A673 (cell line): ENCODE results near the gene CD6.

Experiments
- EZH2 ChIP-seq: fragments of 200-600 bp; sonication (generic); IDR thresholded peaks from 2 replicates; pipeline ENCODE4 v1.6.1; 2017; ENCODE audit warnings: borderline replicate concordance, low read depth, mild to moderate bottlenecking, mixed read lengths, antibody characterized with exemption, low read length; ENCODE audit not compliant: poor library complexity, severe bottlenecking
- TF ChIP-seq, protein P1 (sequence below): fragments of 300-800, 200-600 bp; sonication (generic); conservative IDR thresholded peaks from 2 replicates; pipeline ENCODE4 v1.5.1; 2017; ENCODE audit warnings: low read depth, mild to moderate bottlenecking, antibody characterized with exemption, low read length, moderate library complexity, mixed read lengths

DNA sequence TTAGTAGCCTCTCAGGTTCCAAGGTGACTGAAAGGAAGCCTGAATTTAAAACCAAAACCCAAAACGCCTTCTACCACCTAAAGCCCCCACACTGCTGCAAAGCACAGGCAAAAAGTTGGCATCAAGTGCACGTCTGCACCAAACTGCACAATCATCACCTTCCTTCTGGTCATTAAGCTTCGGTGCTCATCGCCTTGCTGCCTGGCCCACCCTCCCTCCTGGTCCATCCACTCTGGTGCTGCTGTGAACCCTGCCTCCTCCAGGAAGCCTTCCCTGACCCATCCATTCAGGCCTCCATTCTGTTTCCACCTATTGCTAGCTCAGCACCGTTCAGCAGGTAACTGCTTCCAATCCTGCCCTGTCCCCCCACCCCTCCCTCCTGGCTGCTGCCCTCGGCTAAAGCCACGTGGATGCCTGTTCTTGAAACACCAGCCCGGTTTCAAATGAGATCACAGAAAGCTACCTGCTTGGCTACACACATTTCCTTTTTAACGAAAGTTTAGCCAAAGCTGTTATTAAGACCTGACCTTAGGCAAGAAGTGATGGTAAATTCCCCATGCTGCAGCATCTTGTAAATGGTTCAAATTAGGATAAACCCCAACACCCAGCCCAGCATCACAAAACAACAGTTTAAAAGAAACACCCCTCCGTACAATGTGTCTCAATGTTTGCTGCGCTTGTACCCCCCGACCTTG, 77.0 kb downstream of the CD6 start:
- TF ChIP-seq, protein P1, sequence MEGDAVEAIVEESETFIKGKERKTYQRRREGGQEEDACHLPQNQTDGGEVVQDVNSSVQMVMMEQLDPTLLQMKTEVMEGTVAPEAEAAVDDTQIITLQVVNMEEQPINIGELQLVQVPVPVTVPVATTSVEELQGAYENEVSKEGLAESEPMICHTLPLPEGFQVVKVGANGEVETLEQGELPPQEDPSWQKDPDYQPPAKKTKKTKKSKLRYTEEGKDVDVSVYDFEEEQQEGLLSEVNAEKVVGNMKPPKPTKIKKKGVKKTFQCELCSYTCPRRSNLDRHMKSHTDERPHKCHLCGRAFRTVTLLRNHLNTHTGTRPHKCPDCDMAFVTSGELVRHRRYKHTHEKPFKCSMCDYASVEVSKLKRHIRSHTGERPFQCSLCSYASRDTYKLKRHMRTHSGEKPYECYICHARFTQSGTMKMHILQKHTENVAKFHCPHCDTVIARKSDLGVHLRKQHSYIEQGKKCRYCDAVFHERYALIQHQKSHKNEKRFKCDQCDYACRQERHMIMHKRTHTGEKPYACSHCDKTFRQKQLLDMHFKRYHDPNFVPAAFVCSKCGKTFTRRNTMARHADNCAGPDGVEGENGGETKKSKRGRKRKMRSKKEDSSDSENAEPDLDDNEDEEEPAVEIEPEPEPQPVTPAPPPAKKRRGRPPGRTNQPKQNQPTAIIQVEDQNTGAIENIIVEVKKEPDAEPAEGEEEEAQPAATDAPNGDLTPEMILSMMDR = no peak
- no peak for TF ChIP-seq EZH2
